ENCODE results near the gene FBXL7. TPM values are rescaled to one million over a fixed set of nuclear protein-coding genes. Genes with fewer than 3 reads are reported as not detected.

The FBXL7 gene
- total RNA-seq, 1 donor from 2014 or later, result 70.7 TPM

GRCh38 chr5:15526413-15526812 lies 26.4 kb downstream of the FBXL7 start:
- peaks cover 8% of the 10 kb centered on the region for H3K9me3 Mint-ChIP-seq
- no peak overlapping the region for H3K4me3 Mint-ChIP-seq
- no peak for DNase-seq (ENCODE audit: low spot score in 2 of 2, unreplicated experiment in 2 of 2)
- H3K36me3 Mint-ChIP-seq, result peaks cover 24% of the 10 kb centered on the region
- H3K27ac Mint-ChIP-seq, result no peak overlapping the region
- peaks cover 27% of the 10 kb centered on the region for H3K4me1 Mint-ChIP-seq
- H3K27me3 Mint-ChIP-seq (ENCODE audit: low read depth), result no peaks in the 10 kb centered on the region
- TF ChIP-seq CTCF (IDR thresholded peaks at IDR 0.05; ENCODE audit: unreplicated experiment), result no peak

- Mint-ChIP-seq H3K4me1 (peaks cover 14% of the 10 kb centered on the region), H3K4me3 (no peak overlapping the region), H3K36me3 (peaks cover 38% of the 10 kb centered on the region), H3K27me3 (ENCODE audit: low read depth) (no peaks in the 10 kb centered on the region), H3K9me3 (peaks cover 16% of the 10 kb centered on the region), H3K27ac (no peak overlapping the region)
- no peak for TF ChIP-seq CTCF (IDR thresholded peaks at IDR 0.05; ENCODE audit: unreplicated experiment)
- no peak for DNase-seq (ENCODE audit: low spot score in 2 of 2, unreplicated experiment in 2 of 2)
These were observed 28.5 kb downstream of the FBXL7 start for GRCh38 chr5:15528476-15528875.

- no peak overlapping the region for H3K4me3 Mint-ChIP-seq
- H3K36me3 Mint-ChIP-seq, result peaks cover 40% of the 10 kb centered on the region
- H3K9me3 Mint-ChIP-seq, result peaks cover 18% of the 10 kb centered on the region
- no peak for DNase-seq (ENCODE audit: low spot score in 2 of 2, unreplicated experiment in 2 of 2)
- H3K4me1 Mint-ChIP-seq, result peaks cover 14% of the 10 kb centered on the region
- H3K27me3 Mint-ChIP-seq (ENCODE audit: low read depth), result no peaks in the 10 kb centered on the region
- TF ChIP-seq CTCF (IDR thresholded peaks at IDR 0.05; ENCODE audit: unreplicated experiment), result no peak
- H3K27ac Mint-ChIP-seq, result no peak overlapping the region
These were observed 29.0 kb downstream of the FBXL7 start for GRCh38 chr5:15529013-15529412.

GRCh38 chr5:15529821-15530220 lies 29.8 kb downstream of the FBXL7 start:
- Mint-ChIP-seq H3K9me3 (peaks cover 24% of the 10 kb centered on the region), H3K4me3 (no peak overlapping the region), H3K4me1 (peaks cover 7% of the 10 kb centered on the region), H3K36me3 (peaks cover 48% of the 10 kb centered on the region), H3K27ac (no peak overlapping the region), H3K27me3 (ENCODE audit: low read depth) (no peaks in the 10 kb centered on the region)
- DNase-seq (ENCODE audit: low spot score in 2 of 2, unreplicated experiment in 2 of 2), result no peak
- no peak for TF ChIP-seq CTCF (IDR thresholded peaks at IDR 0.05; ENCODE audit: unreplicated experiment)

GRCh38 chr5:15533129-15533893 lies 33.3 kb downstream of the FBXL7 start:
- no peak for DNase-seq (ENCODE audit: low spot score in 2 of 2, unreplicated experiment in 2 of 2)
- Mint-ChIP-seq H3K36me3 (peaks cover 55% of the 10 kb centered on the region), H3K9me3 (peaks cover 39% of the 10 kb centered on the region), H3K27ac (no peak overlapping the region), H3K27me3 (ENCODE audit: low read depth) (no peaks in the 10 kb centered on the region), H3K4me3 (no peak overlapping the region), H3K4me1 (peaks cover 10% of the 10 kb centered on the region)
- no peak for TF ChIP-seq CTCF (IDR thresholded peaks at IDR 0.05; ENCODE audit: unreplicated experiment)

Data from mesothelial cell of epicardium (in vitro differentiated cells).